ENCODE data around the gene SCARB2. TPM values are rescaled to one million over a fixed set of nuclear protein-coding genes. Genes with fewer than 3 reads are reported as not detected.
A peak's percentile ranks its signal among the peaks of the same experiment; 100 is the strongest.

The SCARB2 gene
- total RNA-seq, 1 experiment from 2014 or later: 25.7 TPM

DNA sequence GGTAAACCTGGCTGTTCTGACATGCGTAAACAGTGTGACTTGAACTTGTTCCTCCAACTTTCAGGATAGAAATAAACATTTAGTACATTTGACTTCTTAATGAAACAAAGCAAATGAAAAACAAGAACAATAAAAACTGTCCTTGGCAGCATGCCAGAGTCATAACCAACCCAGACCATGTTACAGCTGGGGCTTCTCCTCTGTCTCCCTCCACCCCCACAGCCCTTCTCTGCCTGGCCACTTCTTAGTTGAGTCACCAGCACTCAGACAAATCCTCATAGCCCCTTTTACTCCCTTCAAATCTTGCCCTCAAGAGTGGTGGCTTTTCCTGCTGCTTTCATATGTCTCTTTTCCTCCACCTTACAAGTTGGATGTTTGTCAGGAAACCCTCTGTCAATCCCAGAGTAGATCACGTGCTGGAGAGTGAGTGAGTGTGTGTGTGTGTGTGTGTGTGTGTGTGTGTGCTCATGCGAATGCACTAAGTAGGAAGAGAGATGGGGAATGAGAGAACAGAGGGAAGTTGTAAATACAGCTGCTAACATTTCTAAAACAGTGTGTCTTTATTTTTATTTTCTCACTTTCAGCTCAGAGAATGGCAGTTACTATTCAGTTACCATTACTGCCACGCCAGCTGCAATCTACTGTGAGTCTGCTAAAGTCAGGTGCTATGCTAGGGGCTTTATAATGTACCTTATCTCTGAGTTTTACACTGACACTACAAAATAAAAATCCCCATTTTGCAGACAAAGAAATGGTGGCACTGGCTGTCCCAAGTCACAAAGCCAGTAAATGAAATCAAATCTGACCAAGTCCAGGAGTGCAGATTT is 15.0 kb downstream of the SCARB2 start:
- peak; percentile 18 for DNase-seq (ENCODE audit: low read depth)

DNA sequence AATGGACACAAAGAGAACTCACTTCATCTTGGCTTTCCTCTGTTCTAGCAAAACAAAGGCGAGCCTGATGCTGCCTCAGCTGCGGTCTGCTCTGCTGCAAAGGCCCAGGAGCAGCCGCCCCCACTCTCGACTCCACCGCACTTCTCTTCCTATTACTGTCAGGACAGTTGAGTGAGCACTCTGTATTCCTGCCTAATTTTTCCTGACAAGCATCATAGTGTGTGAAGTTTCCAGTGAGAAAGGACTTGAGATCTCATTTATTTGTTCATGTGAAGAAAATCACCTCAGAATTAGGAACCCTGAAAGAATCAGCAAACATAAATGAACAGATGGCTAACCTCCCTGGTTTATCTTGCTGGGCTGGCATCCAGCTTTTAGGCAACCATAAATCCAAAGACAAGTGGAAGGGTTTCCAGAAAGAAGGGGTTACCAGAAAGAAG is 15.6 kb downstream of the SCARB2 start:
- DNase-seq (ENCODE audit: low read depth): no peak

DNA sequence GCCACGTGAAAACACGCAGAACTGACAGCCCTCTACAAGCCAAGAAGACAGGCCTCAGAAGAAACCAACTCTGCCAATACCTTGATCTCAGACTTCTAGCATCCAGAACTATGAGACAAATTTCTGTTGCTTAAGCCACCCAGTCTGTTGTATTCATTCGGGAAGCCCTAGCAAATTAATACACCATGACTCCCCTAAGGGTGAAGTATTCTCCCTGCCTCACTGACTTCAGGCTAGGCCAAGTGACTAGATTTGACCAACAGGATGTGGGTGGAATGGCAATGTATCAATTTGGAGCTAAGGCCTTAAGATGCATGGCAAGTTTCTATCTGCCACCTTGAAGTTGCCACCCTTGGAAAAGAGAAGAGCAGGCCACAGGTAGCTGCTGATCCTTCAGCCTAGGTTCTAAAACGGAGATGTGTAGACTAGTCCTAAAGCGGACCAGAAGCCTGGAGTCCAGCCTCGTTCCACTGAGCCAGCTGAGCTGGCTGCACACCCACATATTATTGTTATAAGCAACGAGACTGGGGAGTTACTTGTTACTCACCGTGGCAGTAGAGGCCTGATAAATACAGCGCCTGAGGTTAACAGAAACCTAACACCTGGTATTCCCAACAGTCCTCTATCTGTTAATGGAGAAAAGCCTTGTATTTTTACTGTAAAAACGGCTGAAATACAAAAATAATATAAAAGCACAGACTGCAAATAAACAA is 16.4 kb downstream of the SCARB2 start:
- no peak for DNase-seq (ENCODE audit: low read depth)

DNA sequence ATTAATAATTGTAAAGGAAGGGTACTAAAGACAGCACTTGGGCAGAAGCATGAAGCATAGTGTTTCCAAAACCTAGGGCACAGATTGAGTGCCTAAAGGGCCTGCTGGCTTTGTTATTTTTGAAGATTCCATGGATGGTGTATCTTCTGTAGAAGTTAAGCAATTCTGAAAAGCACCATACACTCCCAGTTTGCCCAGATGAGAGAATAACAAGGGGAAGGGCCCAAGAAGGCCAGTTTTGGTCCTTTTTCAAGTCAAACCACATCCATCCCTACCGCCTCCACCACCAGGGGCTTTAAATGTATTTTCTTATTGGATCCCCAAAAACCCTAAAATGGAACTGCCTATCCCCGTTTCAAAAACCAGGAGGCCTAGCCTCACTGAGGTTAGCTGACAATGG is 17.2 kb downstream of the SCARB2 start:
- no peak for DNase-seq (ENCODE audit: low read depth)

DNA sequence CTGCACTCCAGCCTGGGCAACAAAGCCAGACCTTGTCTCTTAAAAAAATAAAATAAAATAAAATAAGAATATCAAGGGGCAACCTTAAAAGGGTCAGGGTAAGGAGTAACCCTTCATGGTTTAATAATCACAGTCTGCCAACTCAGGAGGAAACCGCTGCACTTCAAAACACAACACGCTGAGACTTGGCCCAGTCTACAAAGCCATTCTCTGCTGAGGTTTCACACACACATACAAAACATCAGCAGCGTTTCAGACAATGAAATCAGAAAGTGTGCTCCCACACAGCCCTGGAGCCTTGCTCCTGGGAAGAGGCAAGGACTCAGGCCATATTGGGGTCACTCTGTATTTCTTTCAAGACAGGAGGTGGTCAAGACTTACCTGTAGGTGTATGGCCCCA is 18.3 kb downstream of the SCARB2 start:
- no peak for DNase-seq (ENCODE audit: low read depth)

DNA sequence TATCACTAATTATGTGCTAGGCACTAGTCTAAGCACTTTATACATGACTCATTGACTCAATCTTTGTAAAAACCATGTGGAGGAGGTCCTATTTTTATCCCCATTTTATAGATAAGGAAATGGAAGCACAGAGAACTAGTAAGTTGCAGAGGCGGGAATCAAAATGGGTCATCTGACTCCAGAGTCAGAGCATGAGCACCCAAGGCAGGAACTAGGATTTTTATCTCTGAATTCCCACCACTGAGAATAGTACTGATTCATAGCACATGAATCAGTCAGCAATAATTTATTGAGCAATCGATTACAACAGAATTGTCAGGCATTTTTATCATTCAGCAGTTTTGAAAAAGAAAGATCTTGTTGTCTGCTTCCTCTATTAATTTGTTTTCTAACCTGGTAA is 19.3 kb downstream of the SCARB2 start:
- DNase-seq (ENCODE audit: low read depth): peak; percentile 11

DNA sequence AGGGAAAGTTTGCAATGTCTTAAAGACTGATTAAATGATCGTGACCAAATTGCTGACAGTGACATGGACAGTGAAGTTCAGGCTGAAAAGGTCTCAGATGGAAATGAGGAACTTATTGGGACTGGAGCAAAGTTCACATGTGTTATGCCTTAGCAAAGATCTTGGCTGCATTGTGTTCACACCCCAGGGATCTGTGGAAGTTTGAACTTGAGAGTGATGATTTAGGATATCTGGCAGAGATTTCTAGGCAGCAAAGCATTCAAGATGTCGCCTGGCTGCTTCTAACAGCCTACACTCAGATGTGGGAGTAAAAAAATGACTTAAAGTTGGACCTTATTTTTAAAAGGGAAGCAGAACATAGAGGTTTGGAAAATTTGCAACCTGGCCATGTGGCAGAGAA is 21.4 kb downstream of the SCARB2 start:
- no peak for DNase-seq (ENCODE audit: low read depth)

DNA sequence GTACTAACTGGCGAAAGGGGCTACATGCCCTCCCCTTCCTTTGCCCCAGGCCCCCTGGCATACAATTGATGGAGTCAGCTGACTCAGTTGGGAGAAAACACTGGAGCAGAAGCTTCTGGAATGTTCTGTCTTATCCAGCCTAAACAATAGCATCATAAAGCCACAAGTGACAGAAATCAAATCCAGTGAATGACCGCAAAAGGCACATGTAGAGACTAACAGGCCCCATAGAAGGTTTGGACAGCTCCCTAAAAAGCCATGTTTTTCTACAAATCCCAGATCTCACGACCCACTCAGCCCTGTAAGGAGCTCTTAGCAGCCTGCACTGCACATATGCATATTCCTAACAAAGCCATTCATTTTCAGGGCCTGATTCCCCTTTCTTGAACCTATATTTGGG is 25.1 kb downstream of the SCARB2 start:
- no peak for DNase-seq (ENCODE audit: low read depth)

DNA sequence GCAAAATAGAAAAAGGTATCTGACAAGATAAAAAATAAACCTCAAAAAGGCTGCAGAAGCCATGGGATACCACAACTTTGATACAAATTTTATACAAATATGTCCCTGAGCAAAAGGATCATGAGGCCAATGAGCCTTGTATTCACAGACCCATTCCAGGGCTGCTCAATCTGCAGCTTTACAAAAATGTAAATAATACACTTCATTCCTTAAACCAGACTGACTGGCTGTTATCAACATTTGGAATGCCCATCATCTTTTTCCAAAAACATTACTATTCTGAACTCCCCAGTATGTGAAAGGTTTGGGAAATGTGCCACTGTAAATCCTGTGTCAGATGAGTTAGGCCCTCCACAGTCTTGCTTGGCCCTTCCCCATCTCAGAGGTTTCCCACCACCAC is 25.5 kb downstream of the SCARB2 start:
- DNase-seq (ENCODE audit: low read depth): no peak

DNA sequence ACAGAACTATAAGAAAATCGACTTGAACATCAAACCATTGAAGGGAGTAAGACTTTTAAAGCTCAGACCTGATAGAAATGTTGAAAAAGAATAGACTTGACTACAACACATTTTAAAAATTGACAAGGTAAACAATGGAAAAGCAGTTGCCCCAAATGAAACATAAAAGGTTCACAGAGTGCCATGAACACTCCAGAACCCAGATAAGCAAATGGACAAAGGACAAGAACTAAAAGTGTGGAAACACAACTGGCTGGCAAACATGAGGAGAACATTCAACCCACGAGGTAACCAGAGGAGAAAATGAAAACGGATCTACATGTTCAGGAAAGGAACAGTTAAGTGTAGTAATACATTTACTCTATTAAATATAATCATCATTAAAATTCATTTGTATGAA is 26.5 kb downstream of the SCARB2 start:
- no peak for DNase-seq (ENCODE audit: low read depth)

DNA sequence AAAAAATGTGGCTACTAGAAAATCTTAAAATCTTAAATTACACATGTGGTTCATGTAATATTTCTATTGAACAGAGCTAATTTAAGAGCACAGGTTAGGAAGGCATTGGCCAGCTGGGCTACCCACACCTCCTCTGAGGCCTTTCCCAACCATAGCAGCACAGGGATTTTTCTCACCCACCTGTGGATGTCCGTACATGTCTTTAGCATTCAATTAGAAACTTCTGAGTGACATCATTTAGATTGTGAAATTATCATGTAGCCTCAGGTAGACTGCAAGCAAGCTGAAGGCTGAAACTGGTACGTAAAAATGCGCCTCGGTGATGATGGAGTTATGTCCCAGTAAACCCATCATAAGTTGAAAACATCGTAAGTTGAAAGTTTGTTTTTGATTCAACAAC is 31.2 kb downstream of the SCARB2 start:
- no peak for DNase-seq (ENCODE audit: low read depth)

DNA sequence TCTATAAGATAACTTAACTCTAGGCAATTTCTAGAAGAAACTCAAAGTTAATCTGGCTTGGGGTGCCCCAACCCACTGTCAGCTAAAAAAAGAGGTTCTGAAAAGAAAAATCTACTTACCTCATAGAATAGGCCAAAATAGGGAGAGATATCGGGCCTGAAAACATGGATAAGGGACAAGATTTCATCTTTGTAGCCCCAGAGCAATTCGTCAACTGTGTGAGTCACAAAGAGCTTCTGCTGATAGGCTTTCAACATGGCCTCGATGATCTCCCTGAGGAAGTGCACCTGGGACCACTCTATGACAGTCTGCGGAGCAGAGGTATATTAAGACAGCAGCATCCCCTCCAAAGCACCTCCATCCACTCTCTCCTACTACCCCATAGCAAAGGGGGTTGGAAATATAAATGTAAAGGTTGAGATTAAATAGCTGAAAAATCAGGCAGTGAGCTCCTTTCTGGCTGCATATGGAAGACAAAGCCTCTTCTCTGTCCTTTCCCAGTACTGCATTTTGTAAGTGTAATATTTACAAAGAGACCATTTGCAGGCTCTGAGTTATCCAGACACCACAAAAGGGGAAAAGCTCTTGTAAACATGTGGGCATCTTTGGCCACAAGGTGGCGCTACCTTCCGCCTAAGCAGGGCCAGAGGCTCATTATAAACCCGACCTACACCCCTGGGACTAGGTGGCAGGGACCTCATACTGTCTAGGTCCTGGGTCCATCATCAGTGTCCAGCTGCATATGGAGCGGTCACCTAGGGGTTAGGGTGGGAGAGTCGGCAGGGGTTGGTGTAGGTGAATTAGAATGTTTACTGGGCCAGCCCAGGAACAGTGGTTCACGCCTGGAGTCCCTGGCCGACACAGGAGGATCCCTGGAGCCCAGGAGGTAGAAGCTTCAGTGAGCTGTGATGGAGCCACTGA is 34.0 kb downstream of the SCARB2 start:
- peak; percentile 56 for DNase-seq (ENCODE audit: low read depth)

DNA sequence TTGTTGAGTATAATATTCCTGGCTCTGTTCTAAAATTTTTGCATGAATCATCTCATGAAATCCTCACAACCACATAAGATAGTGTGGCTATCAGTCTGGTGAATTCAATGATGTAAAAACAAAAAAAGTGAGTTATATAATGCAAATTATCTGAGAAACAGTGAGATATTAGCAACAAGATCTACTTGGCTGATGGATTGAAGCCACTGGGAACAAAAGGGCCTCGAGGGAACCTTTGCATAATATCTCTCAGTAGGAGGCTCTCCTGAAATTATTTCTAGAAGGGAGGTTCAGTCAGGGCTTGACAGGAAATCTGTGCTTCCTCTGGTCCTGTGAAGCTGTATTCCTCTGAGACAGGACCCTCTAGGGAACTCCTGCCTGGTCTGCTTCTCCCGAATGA is 35.3 kb downstream of the SCARB2 start:
- DNase-seq (ENCODE audit: low read depth): no peak

DNA sequence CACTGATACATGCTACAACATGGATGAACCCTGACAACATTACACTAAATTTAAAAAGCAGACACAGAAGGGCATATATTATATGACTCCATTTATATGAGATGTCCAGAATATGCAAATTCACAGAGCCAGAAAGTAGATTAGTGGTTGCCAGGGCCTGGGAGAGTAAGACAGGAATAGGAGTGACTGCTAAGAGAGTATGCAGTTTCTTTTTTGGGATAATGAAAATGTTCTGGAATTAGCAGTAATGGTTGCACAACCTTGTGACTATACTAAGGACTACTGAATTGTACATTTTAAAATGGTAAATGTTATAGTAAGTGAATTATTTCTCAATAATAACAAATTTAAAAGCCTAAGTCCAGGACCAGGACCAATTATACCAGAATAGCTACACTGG is 35.9 kb downstream of the SCARB2 start:
- DNase-seq (ENCODE audit: low read depth): no peak

DNA sequence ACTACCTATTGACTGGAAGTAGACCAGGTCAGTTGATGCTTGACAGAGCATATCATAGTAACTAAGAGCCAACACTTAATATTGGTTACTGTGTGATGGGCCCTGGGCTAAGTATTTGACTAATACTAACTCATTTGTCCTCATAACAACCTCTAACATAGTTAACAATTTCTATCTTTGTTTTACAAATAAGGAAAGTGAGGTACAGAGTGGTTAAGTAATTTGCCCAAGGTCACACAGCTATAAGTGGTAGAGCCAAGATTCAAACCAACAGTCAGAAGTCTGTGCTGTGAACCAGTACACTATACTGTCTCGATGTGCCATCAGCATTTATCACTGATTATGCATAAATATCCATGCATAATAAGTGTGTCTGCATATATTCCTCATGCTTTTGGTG is 38.3 kb downstream of the SCARB2 start:
- no peak for DNase-seq (ENCODE audit: low read depth)

DNA sequence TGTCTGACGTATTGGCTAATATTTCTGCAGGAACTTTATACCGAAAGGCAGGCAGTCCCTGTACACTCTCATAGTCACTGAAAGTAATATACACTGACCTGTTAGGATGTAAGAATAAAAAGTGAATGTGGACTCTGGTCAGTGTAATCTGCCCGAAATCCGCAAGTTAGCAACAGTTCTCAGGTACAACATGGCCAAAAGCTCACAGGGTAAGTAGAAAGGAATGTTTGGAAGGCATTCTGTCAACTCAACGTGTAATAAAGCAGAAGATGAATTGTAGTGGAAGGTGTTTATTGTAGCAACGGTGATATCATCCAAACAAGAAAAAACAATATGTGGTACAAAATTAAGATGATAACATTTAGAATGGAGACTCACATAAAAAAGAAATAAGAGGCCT is 39.4 kb downstream of the SCARB2 start:
- no peak for DNase-seq (ENCODE audit: low read depth)

DNA sequence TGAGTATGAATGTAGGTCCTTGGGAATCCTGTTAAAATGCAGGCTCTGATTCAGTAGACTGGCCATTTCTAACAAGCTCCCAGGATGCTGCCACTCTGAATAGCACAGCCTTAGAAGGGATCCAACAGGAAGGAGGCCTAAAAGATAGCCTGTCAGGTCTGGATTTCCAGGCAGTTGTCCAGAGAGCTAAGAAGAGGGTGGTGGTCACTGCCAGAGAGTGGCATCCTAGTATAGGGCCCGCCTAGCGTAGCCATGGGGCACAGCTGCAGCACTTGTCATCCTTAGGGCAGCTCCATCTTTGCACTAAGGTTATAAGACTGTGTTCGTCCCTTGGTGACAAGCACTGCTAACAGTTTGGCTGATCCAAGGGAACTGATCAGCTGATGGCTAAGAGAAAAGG is 44.9 kb downstream of the SCARB2 start:
- DNase-seq (ENCODE audit: low read depth): no peak

DNA sequence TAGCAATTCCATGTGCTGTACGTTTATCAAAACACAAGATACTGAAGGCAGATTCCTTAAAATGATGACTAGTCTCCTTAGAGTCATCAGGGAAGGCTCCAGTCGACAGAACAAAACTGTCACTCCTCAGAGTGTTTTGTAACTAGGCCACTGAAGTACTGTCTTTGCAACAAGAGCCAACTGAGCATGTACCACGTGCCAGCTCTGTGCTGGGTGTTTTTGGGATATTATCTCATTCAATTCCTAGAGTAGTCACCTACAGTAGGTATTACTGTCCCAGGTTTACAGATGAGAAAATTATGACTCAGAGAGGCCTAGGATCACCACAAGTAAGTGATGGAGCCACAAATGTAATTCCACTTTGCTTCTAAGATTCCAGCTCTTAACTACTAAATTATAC is 47.1 kb downstream of the SCARB2 start:
- DNase-seq (ENCODE audit: low read depth): no peak

DNA sequence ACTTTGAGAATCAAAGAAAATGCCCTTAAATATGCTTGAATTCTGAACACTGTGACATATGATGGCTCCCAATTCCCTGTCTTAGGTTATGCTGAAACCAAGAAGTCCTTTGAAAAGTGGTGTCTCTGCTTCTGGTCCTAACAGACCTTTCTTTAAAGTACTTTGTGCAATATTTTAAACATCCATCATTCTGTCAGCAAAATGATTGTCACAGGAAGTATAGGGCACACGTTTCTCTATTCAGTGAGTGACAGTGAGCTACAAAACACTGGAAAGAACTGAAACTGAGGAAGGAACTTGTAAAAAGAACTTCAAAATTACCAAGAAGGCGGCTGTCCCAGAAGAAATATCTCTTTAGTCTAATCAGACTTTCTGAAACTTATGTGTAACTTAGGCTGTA is 53.3 kb downstream of the SCARB2 start:
- DNase-seq (ENCODE audit: low read depth): no peak

DNA sequence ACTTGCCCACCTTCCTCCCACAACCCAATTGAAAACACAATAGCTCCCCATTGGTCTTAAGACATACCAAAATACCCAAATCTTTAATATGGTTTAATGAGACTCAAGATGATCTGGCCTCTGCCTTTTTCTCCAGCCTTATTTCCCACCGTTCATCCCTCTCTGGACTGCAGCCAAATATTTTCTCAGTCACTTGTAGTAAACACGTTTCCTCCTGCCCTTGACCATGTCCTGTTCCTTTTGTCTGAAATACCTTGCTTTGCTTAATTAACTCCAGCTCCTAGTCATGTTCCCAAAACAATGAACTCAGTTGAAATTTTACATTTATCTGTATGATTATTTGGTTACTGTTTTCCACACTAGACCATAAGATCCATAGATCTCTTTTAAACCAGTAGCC is 57.0 kb downstream of the SCARB2 start:
- no peak for DNase-seq (ENCODE audit: low read depth)

DNA sequence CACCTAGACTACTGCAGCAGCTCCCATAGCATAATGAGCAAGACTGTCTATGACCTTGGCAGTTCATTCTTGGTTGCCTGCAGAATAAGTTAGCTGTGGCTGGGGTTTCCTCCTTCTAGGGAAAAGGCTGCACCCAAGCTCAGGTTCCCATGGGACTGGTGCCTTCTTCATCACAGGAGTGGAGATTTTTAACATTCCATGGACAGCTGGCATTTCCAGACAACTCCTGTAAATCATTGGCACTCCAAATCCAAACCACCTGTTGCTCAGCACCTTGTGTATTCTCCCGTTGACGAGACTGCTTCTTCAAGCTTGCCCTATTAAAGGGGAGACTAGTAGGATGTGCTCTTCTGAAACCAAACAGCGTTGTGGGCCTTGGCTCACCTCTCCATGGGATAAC is 57.6 kb downstream of the SCARB2 start:
- DNase-seq (ENCODE audit: low read depth): no peak

DNA sequence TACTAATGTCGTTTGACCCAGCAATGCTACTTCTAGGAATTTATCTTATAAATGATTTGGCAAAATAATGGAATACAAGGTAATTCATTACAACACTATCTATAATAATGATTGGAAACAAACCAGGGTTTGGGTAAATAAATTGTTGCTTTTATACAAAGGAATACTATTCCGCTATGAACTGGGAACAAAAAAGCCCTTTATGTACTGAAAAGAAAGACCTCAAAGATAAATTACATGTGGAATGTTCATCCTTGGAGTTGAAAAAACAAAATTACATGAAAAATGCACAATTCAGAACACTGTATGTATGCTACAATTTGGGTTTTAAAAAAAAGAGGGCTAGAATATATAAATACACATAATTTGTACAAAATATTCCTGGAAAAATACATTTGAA is 60.3 kb downstream of the SCARB2 start:
- no peak for DNase-seq (ENCODE audit: low read depth)
